CD14-positive monocyte (primary cell): ENCODE results near the gene NAA16. TPM values are rescaled to one million over a fixed set of nuclear protein-coding genes. Genes with fewer than 3 reads are reported as not detected.

Experiments used
- DNase-seq, 3 donors: peaks; one replicate each; pipeline ENCODE4 v3.0.0-alpha.2; 2011 to 2022
- H2AFZ ChIP-seq: 2 replicates; pipeline ENCODE4 v1.6.0; 2012; ENCODE audit warnings: mild to moderate bottlenecking, low read depth, low read length, inconsistent platforms; ENCODE audit not compliant: insufficient read depth, poor library complexity, severe bottlenecking
- H3K27ac ChIP-seq, 2 donors: 1 replicate in 1 of 2; 2 replicates in 1 of 2; pipeline ENCODE4 v1.5.1; 2012 to 2013; ENCODE audit warnings: low read length in 2 of 2, control low read depth in 1 of 2, inconsistent platforms in 1 of 2, low read depth in 1 of 2, mild to moderate bottlenecking in 1 of 2
- H3K27me3 ChIP-seq, 2 donors: one replicate each; pipeline versions ENCODE4 v1.6.0 to v1.6.1; 2011 to 2013; ENCODE audit warnings: low read length in 2 of 2; ENCODE audit not compliant: control insufficient read depth in 2 of 2, insufficient read depth in 2 of 2
- H3K36me3 ChIP-seq, 2 donors: replicated peaks in 1 of 2; 1 replicate in 1 of 2; 2 replicates in 1 of 2; pipeline versions ENCODE4 v1.5.1 to v1.6.1; 2012 to 2013; ENCODE audit warnings: low read length in 2 of 2, control low read depth in 1 of 2, inconsistent platforms in 1 of 2, mild to moderate bottlenecking in 1 of 2; ENCODE audit not compliant: insufficient read depth in 2 of 2, control insufficient read depth in 1 of 2
- H3K4me1 ChIP-seq, 2 donors: 1 replicate in 1 of 2; 2 replicates in 1 of 2; pipeline versions ENCODE4 v1.5.1 to v1.6.1; 2012 to 2013; ENCODE audit warnings: low read length in 2 of 2, control low read depth in 1 of 2, inconsistent platforms in 1 of 2, mild to moderate bottlenecking in 1 of 2, moderate library complexity in 1 of 2; ENCODE audit not compliant: insufficient read depth in 2 of 2, control insufficient read depth in 1 of 2
- H3K4me2 ChIP-seq: replicated peaks from 2 replicates; pipeline ENCODE3; 2012; ENCODE audit warnings: low read length, moderate library complexity, mild to moderate bottlenecking; ENCODE audit not compliant: poor library complexity, severe bottlenecking; ENCODE audit errors: extremely low read depth
- H3K4me3 ChIP-seq, 3 experiments: fragments of 200-600 bp in 1 of 3; sonication (generic) in 1 of 3; replicated peaks in 1 of 3; 1 replicate in 2 of 3; 2 replicates in 1 of 3; pipeline ENCODE4 v1.5.1; 2011 to 2013; ENCODE audit warnings: low read length in 3 of 3, mild to moderate bottlenecking in 3 of 3, control low read depth in 2 of 3, low read depth in 2 of 3, inconsistent platforms in 1 of 3, moderate library complexity in 1 of 3
- H3K79me2 ChIP-seq: 2 replicates; pipeline ENCODE4 v1.6.0; 2012; ENCODE audit warnings: mild to moderate bottlenecking, control low read depth, inconsistent platforms, low read length, moderate library complexity; ENCODE audit not compliant: insufficient read depth
- H3K9ac ChIP-seq: 2 replicates; pipeline ENCODE4 v1.6.0; 2017; ENCODE audit warnings: low read length, mild to moderate bottlenecking; ENCODE audit not compliant: insufficient read depth, poor library complexity, severe bottlenecking
- H3K9me3 ChIP-seq, 2 donors: replicated peaks in 1 of 2; 1 replicate in 1 of 2; 2 replicates in 1 of 2; pipeline versions ENCODE4 v1.5.1 to v1.6.1; 2012 to 2013; ENCODE audit warnings: low read length in 2 of 2, control low read depth in 1 of 2; ENCODE audit not compliant: control insufficient read depth in 1 of 2, insufficient read depth in 1 of 2
- H4K20me1 ChIP-seq: 2 replicates; pipeline ENCODE4 v1.6.0; 2012; ENCODE audit warnings: mild to moderate bottlenecking, low read length, control low read depth, moderate library complexity; ENCODE audit not compliant: insufficient read depth
- H3K27ac Mint-ChIP-seq, 7 donors: one replicate each; pipeline ENCODE4 v1.8.0; 2020; ENCODE audit warnings: mild to moderate bottlenecking in 7 of 7, mixed read lengths in 7 of 7, moderate library complexity in 6 of 7, inconsistent platforms in 2 of 7
- H3K27me3 Mint-ChIP-seq, 3 donors: one replicate each; pipeline ENCODE4 v1.8.0; 2021 to 2022; ENCODE audit warnings: low read depth in 3 of 3, mild to moderate bottlenecking in 3 of 3, mixed read lengths in 3 of 3, moderate library complexity in 3 of 3, inconsistent platforms in 1 of 3
- H3K36me3 Mint-ChIP-seq, 2 donors: one replicate each; pipeline ENCODE4 v1.8.0; 2020; ENCODE audit warnings: mixed read lengths in 2 of 2, inconsistent platforms in 1 of 2, mild to moderate bottlenecking in 1 of 2
- H3K4me1 Mint-ChIP-seq: one replicate; pipeline ENCODE4 v1.8.0; 2020; ENCODE audit warnings: mild to moderate bottlenecking, mixed read lengths
- H3K4me3 Mint-ChIP-seq, 2 donors: one replicate each; pipeline ENCODE4 v1.8.0; 2020; ENCODE audit warnings: mild to moderate bottlenecking in 2 of 2, mixed read lengths in 2 of 2, moderate library complexity in 1 of 2
- H3K9me3 Mint-ChIP-seq, 7 donors: one replicate each; pipeline ENCODE4 v1.8.0; 2020 to 2022; ENCODE audit warnings: mixed read lengths in 7 of 7, mild to moderate bottlenecking in 6 of 7, moderate library complexity in 6 of 7, inconsistent platforms in 2 of 7
- CTCF ChIP-seq: fragments of 200-600 bp; IDR thresholded peaks from one replicate; pipeline ENCODE4 v1.8.0; 2022; ENCODE audit warnings: antibody characterized with exemption, mild to moderate bottlenecking
- WGBS: methylation state at CpG from one replicate; pipeline ENCODE4 v1.1.5; 2013; ENCODE audit warnings: missing lambda C conversion rate; ENCODE audit not compliant: insufficient coverage; 5-methylcytosine and 5-hydroxymethylcytosine counted together
- intact Hi-C, 2 donors: fragments of 100-400 bp; cut with micrococcal nuclease; formaldehyde crosslinking; loops; one replicate each; pipeline versions ENCODE4 v1.15.0 to v1.15.1; 2023
- polyA plus RNA-seq, 3 donors: library from polyadenylated mRNA; depleted of rRNA in 1 of 3; unstranded in 2 of 3; stranded (reverse) in 1 of 3; fragments of 300-500 nt in 2 of 3; fragments of >200 nt in 1 of 3; fragmentation: Illumina TruSeq in 2 of 3; gene quantifications; 1 replicate in 2 of 3; 2 replicates in 1 of 3; pipeline ENCODE4 v1.2.3, GENCODE V29; 2012 to 2021

NAA16 gene
- polyA plus RNA-seq, 3 donors: 3.8 to 20.6 (median 5.9) TPM

DNA sequence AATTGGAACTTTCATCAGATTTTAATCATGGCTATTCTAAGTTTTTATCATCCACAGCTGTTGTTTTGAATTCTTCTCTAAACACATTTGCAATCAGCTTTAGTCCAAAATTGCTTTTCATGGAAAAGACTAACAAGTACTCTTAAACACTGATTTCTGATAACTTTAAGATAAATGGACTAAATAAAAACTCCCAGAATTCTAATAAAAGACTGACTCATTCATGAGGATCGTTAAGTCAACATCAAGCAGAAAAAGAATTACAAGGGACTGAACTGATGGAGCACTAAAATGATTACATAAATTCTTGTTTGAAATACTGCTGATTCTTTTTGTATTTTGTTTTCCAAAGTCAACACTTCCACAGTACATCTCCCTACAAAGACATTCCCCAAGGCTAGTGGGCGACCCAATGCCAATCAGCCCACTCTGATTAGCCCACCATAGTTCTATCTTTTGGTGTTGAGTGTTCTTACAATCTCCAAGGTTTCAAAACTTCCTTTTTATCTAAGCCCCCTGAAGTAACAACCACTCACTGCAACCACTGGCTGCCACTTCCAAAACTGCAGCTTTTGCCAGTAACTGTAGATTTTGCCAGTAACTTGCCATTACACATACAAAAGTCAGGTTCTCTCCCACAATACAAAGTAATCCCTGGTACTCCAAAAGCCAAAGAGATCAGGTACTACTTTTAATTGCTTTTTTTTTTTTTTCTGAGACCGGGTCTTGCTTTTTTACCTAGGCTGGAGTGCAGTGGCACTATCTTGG lies 14.0 kb upstream of the NAA16 start:
- WGBS: 100% methylated on average over 1 of the region's 3 CpGs
- H3K4me2 ChIP-seq: no peak overlapping the region

More for the DNA sequence above, 14.0 kb upstream of the NAA16 start:
- H3K9me3 Mint-ChIP-seq: peaks cover 0 to 19% (median 4%) of the 10 kb centered on the region in 7 donors
- Histone ChIP-seq H3K9ac (no peak overlapping the region), H3K4me3 (no peak overlapping the region), H3K9me3 (peaks cover 0 to 6% of the 10 kb centered on the region in 2 donors), H3K36me3 (no peaks in the 10 kb centered on the region), H3K27me3 (no peaks in the 10 kb centered on the region), H3K79me2 (no peaks in the 10 kb centered on the region), H2AFZ (no peak overlapping the region), H3K4me1 (no peaks in the 10 kb centered on the region), H4K20me1 (no peaks in the 10 kb centered on the region), H3K27ac (no peak overlapping the region)
- peaks cover 0 to 2% (median 1%) of the 10 kb centered on the region in 3 donors for H3K27me3 Mint-ChIP-seq
- H3K36me3 Mint-ChIP-seq: no peaks in the 10 kb centered on the region
- H3K27ac Mint-ChIP-seq: no peak overlapping the region
- no peak for TF ChIP-seq CTCF
- no peak for DNase-seq
- intact Hi-C loops: no loop called here
- no peaks in the 10 kb centered on the region for H3K4me1 Mint-ChIP-seq
- H3K4me3 Mint-ChIP-seq: no peak overlapping the region
